HepG2 (cell line): ENCODE measurements around the gene SH3GL1. TPM values are rescaled to one million over a fixed set of nuclear protein-coding genes. Genes with fewer than 3 reads are reported as not detected.

Experiments
- ARID4A ChIP-seq: sonication (generic); formaldehyde crosslinking; IDR thresholded peaks from 2 replicates; pipeline ENCODE4 v1.5.0; 2020; ENCODE audit warnings: mild to moderate bottlenecking, missing genetic modification reagents, borderline replicate concordance
- CC2D1A ChIP-seq: sonication (generic); formaldehyde crosslinking; IDR thresholded peaks from 2 replicates; pipeline ENCODE4 v1.8.1; 2023; ENCODE audit warnings: mild to moderate bottlenecking, missing genetic modification reagents
- DNMT3B ChIP-seq: conservative IDR thresholded peaks from 2 replicates; pipeline ENCODE4 v1.6.1; 2016; ENCODE audit warnings: missing biosample characterization, control low read depth
- SOX5 ChIP-seq: IDR thresholded peaks from 2 replicates; pipeline ENCODE4 v1.6.1; 2016; ENCODE audit warnings: borderline replicate concordance
- TRAFD1 ChIP-seq: sonication (generic); formaldehyde crosslinking; IDR thresholded peaks from 2 replicates; pipeline ENCODE4 v1.5.1; 2020; ENCODE audit warnings: missing genetic modification reagents, mild to moderate bottlenecking, borderline replicate concordance
- ZNF10 ChIP-seq: sonication (generic); formaldehyde crosslinking; IDR thresholded peaks from 2 replicates; pipeline ENCODE4 v1.4.0; 2020; ENCODE audit warnings: mild to moderate bottlenecking, low read depth, missing genetic modification reagents, borderline replicate concordance
- ZNF264 ChIP-seq: sonication (generic); formaldehyde crosslinking; IDR thresholded peaks from 2 replicates; pipeline ENCODE4 v1.4.0; 2020; ENCODE audit warnings: missing genetic modification reagents
- ZNF670 ChIP-seq: sonication (generic); formaldehyde crosslinking; IDR thresholded peaks from 2 replicates; pipeline ENCODE4 v1.8.0; 2022; ENCODE audit warnings: mild to moderate bottlenecking, missing genetic modification reagents, borderline replicate concordance
- polyA plus RNA-seq, 8 experiments: library from polyadenylated mRNA; depleted of rRNA in 3 of 8; stranded (reverse) in 7 of 8; unstranded in 1 of 8; fragments of >200 nt; fragmentation: Illumina TruSeq in 4 of 8; extraction: Trizol in 4 of 8; gene quantifications; 2 replicates each; pipeline versions ENCODE4 v1.2.1 to v1.2.3, GENCODE V29; 2011 to 2016; ENCODE audit warnings: low read depth in 4 of 8, missing spikeins in 1 of 8, mixed read lengths in 1 of 8; ENCODE audit not compliant: insufficient read depth in 1 of 8
- total RNA-seq, 5 experiments: library from RNA; depleted of rRNA; stranded (reverse); fragments of >200 nt; fragmentation: Illumina TruSeq; extraction: Trizol; gene quantifications; 2 replicates each; pipeline ENCODE4 v1.2.3, GENCODE V29; 2016; ENCODE audit warnings: low read depth in 1 of 5
- TF ChIP-seq, protein P1 (sequence below): sonication (generic); formaldehyde crosslinking; IDR thresholded peaks from 2 replicates; pipeline ENCODE4 v1.4.0; 2020; ENCODE audit warnings: low read depth, missing genetic modification reagents
- TF ChIP-seq, protein P2 (sequence below): sonication (generic); formaldehyde crosslinking; IDR thresholded peaks from 2 replicates; pipeline ENCODE4 v1.4.0; 2020; ENCODE audit warnings: missing genetic modification reagents, borderline replicate concordance

The SH3GL1 gene
- total and polyA plus RNA-seq, 2 of the 13 experiments (the other 11 are each of a cell fraction or from before 2014, with no cell fraction given) = 33.0 to 45.1 TPM

- TF ChIP-seq, protein P1, sequence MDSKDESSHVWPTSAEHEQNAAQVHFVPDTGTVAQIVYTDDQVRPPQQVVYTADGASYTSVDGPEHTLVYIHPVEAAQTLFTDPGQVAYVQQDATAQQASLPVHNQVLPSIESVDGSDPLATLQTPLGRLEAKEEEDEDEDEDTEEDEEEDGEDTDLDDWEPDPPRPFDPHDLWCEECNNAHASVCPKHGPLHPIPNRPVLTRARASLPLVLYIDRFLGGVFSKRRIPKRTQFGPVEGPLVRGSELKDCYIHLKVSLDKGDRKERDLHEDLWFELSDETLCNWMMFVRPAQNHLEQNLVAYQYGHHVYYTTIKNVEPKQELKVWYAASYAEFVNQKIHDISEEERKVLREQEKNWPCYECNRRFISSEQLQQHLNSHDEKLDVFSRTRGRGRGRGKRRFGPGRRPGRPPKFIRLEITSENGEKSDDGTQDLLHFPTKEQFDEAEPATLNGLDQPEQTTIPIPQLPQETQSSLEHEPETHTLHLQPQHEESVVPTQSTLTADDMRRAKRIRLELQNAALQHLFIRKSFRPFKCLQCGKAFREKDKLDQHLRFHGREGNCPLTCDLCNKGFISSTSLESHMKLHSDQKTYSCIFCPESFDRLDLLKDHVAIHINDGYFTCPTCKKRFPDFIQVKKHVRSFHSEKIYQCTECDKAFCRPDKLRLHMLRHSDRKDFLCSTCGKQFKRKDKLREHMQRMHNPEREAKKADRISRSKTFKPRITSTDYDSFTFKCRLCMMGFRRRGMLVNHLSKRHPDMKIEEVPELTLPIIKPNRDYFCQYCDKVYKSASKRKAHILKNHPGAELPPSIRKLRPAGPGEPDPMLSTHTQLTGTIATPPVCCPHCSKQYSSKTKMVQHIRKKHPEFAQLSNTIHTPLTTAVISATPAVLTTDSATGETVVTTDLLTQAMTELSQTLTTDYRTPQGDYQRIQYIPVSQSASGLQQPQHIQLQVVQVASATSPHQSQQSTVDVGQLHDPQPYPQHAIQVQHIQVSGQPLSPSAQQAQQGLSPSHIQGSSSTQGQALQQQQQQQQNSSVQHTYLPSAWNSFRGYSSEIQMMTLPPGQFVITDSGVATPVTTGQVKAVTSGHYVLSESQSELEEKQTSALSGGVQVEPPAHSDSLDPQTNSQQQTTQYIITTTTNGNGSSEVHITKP (CRISPR knock-in tag) = peak; percentile 80; the same call in 1 of the 2 replicates
- TF ChIP-seq SOX5 (peak; percentile 70), ARID4A (peak; percentile 91), ZNF670 (CRISPR knock-in tag) (peak; percentile 83; the same call in 1 of the 2 replicates), ZNF10 (no peak), TRAFD1 (CRISPR knock-in tag) (no peak), ZNF264 (no peak), DNMT3B (CRISPR knock-in tag) (peak; percentile 71; the same call in 1 of the 2 replicates), CC2D1A (CRISPR knock-in tag) (no peak)
- TF ChIP-seq, protein P2, sequence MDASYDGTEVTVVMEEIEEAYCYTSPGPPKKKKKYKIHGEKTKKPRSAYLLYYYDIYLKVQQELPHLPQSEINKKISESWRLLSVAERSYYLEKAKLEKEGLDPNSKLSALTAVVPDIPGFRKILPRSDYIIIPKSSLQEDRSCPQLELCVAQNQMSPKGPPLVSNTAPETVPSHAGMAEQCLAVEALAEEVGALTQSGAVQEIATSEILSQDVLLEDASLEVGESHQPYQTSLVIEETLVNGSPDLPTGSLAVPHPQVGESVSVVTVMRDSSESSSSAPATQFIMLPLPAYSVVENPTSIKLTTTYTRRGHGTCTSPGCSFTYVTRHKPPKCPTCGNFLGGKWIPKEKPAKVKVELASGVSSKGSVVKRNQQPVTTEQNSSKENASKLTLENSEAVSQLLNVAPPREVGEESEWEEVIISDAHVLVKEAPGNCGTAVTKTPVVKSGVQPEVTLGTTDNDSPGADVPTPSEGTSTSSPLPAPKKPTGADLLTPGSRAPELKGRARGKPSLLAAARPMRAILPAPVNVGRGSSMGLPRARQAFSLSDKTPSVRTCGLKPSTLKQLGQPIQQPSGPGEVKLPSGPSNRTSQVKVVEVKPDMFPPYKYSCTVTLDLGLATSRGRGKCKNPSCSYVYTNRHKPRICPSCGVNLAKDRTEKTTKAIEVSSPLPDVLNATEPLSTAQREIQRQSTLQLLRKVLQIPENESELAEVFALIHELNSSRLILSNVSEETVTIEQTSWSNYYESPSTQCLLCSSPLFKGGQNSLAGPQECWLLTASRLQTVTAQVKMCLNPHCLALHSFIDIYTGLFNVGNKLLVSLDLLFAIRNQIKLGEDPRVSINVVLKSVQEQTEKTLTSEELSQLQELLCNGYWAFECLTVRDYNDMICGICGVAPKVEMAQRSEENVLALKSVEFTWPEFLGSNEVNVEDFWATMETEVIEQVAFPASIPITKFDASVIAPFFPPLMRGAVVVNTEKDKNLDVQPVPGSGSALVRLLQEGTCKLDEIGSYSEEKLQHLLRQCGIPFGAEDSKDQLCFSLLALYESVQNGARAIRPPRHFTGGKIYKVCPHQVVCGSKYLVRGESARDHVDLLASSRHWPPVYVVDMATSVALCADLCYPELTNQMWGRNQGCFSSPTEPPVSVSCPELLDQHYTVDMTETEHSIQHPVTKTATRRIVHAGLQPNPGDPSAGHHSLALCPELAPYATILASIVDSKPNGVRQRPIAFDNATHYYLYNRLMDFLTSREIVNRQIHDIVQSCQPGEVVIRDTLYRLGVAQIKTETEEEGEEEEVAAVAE (CRISPR knock-in tag) = peak; percentile 82; the same call in 1 of the 2 replicates
Measured at GRCh38 chr19:4374498-4375163, 25.7 kb downstream of the SH3GL1 start (continued).
